HG03378 (cell line): ENCODE results near the gene SEC22C.
"Not testable (repeated sequence)": the region's sequence is repeated elsewhere in the genome, so short reads cannot be mapped to it uniquely, and the experiment has no call there.

Experiments used
- ATAC-seq: cut with Tn5 transposase; IDR thresholded peaks from one replicate; pipeline ENCODE4 v1.9.1; 2021; ENCODE audit warnings: mild to moderate bottlenecking, moderate library complexity; ENCODE audit not compliant: unreplicated experiment

Gene SEC22C

GRCh38 chr3:42582474-42583070 is 805 bp upstream of the SEC22C start:
- no peak for ATAC-seq

GRCh38 chr3:42581400-42581708 is 413 bp downstream of the SEC22C start:
- ATAC-seq, result peak; percentile 2

GRCh38 chr3:42579346-42579745 is 2.4 kb downstream of the SEC22C start:
- ATAC-seq, result not testable (repeated sequence)

GRCh38 chr3:42578054-42578453 is 3.7 kb downstream of the SEC22C start:
- ATAC-seq, result no peak

GRCh38 chr3:42575137-42575741 is 6.5 kb downstream of the SEC22C start:
- ATAC-seq, result no peak

- no peak for ATAC-seq
Measured at GRCh38 chr3:42572278-42572677, 9.5 kb downstream of the SEC22C start.

GRCh38 chr3:42569593-42570142 is 12.1 kb downstream of the SEC22C start:
- no peak for ATAC-seq

- ATAC-seq, result no peak
Measured at GRCh38 chr3:42562047-42562907, 19.5 kb downstream of the SEC22C start.

GRCh38 chr3:42557854-42558253 is 23.9 kb downstream of the SEC22C start:
- ATAC-seq, result no peak

- not testable (repeated sequence) for ATAC-seq
Measured at GRCh38 chr3:42556817-42557216, 24.9 kb downstream of the SEC22C start.

- ATAC-seq, result peak; percentile 77
Measured at GRCh38 chr3:42556089-42556632, 25.6 kb downstream of the SEC22C start.

GRCh38 chr3:42552830-42553229 is 28.9 kb downstream of the SEC22C start:
- no peak for ATAC-seq

GRCh38 chr3:42550250-42550649 is 31.5 kb downstream of the SEC22C start:
- no peak for ATAC-seq

- no peak for ATAC-seq
Measured at GRCh38 chr3:42549131-42549530, 32.6 kb downstream of the SEC22C start.

GRCh38 chr3:42547401-42547945 is 34.3 kb downstream of the SEC22C start:
- ATAC-seq, result no peak

- ATAC-seq, result no peak
Measured at GRCh38 chr3:42546691-42547213, 35.0 kb downstream of the SEC22C start.

- no peak for ATAC-seq
Measured at GRCh38 chr3:42545284-42545900, 36.4 kb downstream of the SEC22C start.

- no peak for ATAC-seq
Measured at GRCh38 chr3:42544492-42545283, 37.1 kb downstream of the SEC22C start.

- no peak for ATAC-seq
Measured at GRCh38 chr3:42541079-42541478, 40.7 kb downstream of the SEC22C start.
